IMR-90 (cell line): Measurements from ENCODE around the gene S1PR4. TPM values are rescaled to one million over a fixed set of nuclear protein-coding genes. Genes with fewer than 3 reads are reported as not detected.

ENCODE experiments used
- ATAC-seq: fragments of 200-7000 bp; cut with Tn5 transposase; 2 replicates; pipeline ENCODE4 v1.9.1; 2020; ENCODE audit warnings: low read depth, mild to moderate bottlenecking, moderate library complexity
- BruUV-seq: library from RNA; stranded (reverse); fragments of 400-500 nt; replicated peaks from 2 replicates; lab custom pipeline; 2021; lab: Mats Ljungman, UMichigan
- CTCF ChIA-PET: fragments of 300-600 bp; formaldehyde crosslinking; extraction: SDS; loops from one replicate; lab custom pipeline; 2021; ENCODE audit warnings: antibody characterized with exemption; lab: Yijun Ruan, JAX
- POLR2A ChIA-PET: fragments of 300-600 bp; sonication (Branson Sonifier 250); formaldehyde crosslinking; loops from one replicate; lab custom pipeline; 2022; ENCODE audit warnings: antibody characterized with exemption; ENCODE audit not compliant: unreplicated experiment; lab: Charles Lee
- DNase-seq: peaks from one replicate; pipeline ENCODE4 v3.0.0; 2013
- H2AFZ ChIP-seq: replicated peaks from 2 replicates; pipeline ENCODE3; 2013; ENCODE audit warnings: low read length, mild to moderate bottlenecking; ENCODE audit not compliant: poor library complexity
- H2AK5ac ChIP-seq: 2 replicates; pipeline ENCODE4 v1.6.1; 2013; ENCODE audit warnings: low read depth, low read length, inconsistent platforms
- H2AK9ac ChIP-seq: replicated peaks from 2 replicates; pipeline ENCODE3; 2013; ENCODE audit warnings: mild to moderate bottlenecking, low read depth, low read length, moderate library complexity; ENCODE audit not compliant: poor library complexity
- H2BK120ac ChIP-seq: 2 replicates; pipeline ENCODE4 v1.6.1; 2013; ENCODE audit warnings: low read depth, low read length, inconsistent platforms
- H2BK15ac ChIP-seq: 3 replicates; pipeline ENCODE4 v1.6.1; 2013; ENCODE audit warnings: low read depth, low read length, inconsistent platforms
- H2BK20ac ChIP-seq: 2 replicates; pipeline ENCODE4 v1.6.1; 2013; ENCODE audit warnings: low read depth, mild to moderate bottlenecking, inconsistent platforms, low read length, moderate library complexity
- H2BK5ac ChIP-seq: 2 replicates; pipeline ENCODE4 v1.6.1; 2013; ENCODE audit warnings: mild to moderate bottlenecking, low read depth, low read length, inconsistent platforms; ENCODE audit not compliant: poor library complexity, severe bottlenecking
- H3K14ac ChIP-seq: replicated peaks from 2 replicates; pipeline ENCODE4 v1.6.1; 2013; ENCODE audit warnings: low read depth, low read length, inconsistent platforms
- H3K18ac ChIP-seq: 2 replicates; pipeline ENCODE4 v1.6.1; 2013; ENCODE audit warnings: low read depth, low read length, control low read depth
- H3K23ac ChIP-seq: 2 replicates; pipeline ENCODE4 v1.6.1; 2013; ENCODE audit warnings: low read depth, low read length, inconsistent platforms
- H3K27ac ChIP-seq: 2 replicates; pipeline ENCODE4 v1.5.1; 2013; ENCODE audit warnings: mild to moderate bottlenecking, control low read depth, low read length; ENCODE audit not compliant: insufficient read depth
- H3K27me3 ChIP-seq: 2 replicates; pipeline ENCODE4 v1.6.1; 2013; ENCODE audit warnings: low read length; ENCODE audit not compliant: control insufficient read depth, insufficient read depth
- H3K36me3 ChIP-seq: 2 replicates; pipeline ENCODE4 v1.6.1; 2013; ENCODE audit warnings: low read length, mixed read lengths; ENCODE audit not compliant: control insufficient read depth, insufficient read depth
- H3K4ac ChIP-seq: 2 replicates; pipeline ENCODE4 v1.6.1; 2013; ENCODE audit warnings: low read depth, low read length, inconsistent platforms
- H3K4me1 ChIP-seq: 2 replicates; pipeline ENCODE4 v1.6.1; 2013; ENCODE audit warnings: low read length, mixed read lengths; ENCODE audit not compliant: control insufficient read depth, insufficient read depth
- H3K4me2 ChIP-seq: 2 replicates; pipeline ENCODE4 v1.6.1; 2013; ENCODE audit warnings: low read depth, mild to moderate bottlenecking, control low read depth, low read length, moderate library complexity
- H3K4me3 ChIP-seq: 2 replicates; pipeline ENCODE4 v1.5.1; 2013; ENCODE audit warnings: low read depth, mild to moderate bottlenecking, control low read depth, low read length, moderate library complexity; ENCODE audit not compliant: insufficient read depth
- H3K56ac ChIP-seq: 2 replicates; pipeline ENCODE4 v1.6.1; 2013; ENCODE audit warnings: low read length, inconsistent platforms; ENCODE audit not compliant: insufficient read depth; ENCODE audit errors: extremely low read depth
- H3K79me1 ChIP-seq, 2 experiments: 2 replicates each; pipeline ENCODE4 v1.6.1; 2013; ENCODE audit warnings: low read length in 2 of 2, inconsistent platforms in 1 of 2, low read depth in 1 of 2
- H3K9ac ChIP-seq: 2 replicates; pipeline ENCODE4 v1.6.1; 2013; ENCODE audit warnings: low read depth, low read length, control low read depth
- H3K9me1 ChIP-seq: 2 replicates; pipeline ENCODE4 v1.6.1; 2013; ENCODE audit warnings: low read length, inconsistent platforms; ENCODE audit not compliant: insufficient read depth
- H3K9me3 ChIP-seq: 2 replicates; pipeline ENCODE4 v1.6.1; 2013; ENCODE audit warnings: low read length; ENCODE audit not compliant: control insufficient read depth, insufficient read depth
- H4K20me1 ChIP-seq: 2 replicates; pipeline ENCODE4 v1.6.1; 2013; ENCODE audit warnings: low read length, inconsistent platforms; ENCODE audit not compliant: insufficient read depth
- H4K5ac ChIP-seq: 2 replicates; pipeline ENCODE4 v1.6.1; 2013; ENCODE audit warnings: mild to moderate bottlenecking, low read depth, low read length, control low read depth
- H4K8ac ChIP-seq, 2 experiments: 2 replicates each; pipeline ENCODE4 v1.6.1; 2013; ENCODE audit warnings: low read depth in 2 of 2, low read length in 2 of 2, control low read depth in 1 of 2, inconsistent platforms in 1 of 2
- H4K91ac ChIP-seq: 2 replicates; pipeline ENCODE4 v1.6.1; 2013; ENCODE audit warnings: low read depth, low read length, inconsistent platforms; ENCODE audit not compliant: insufficient read depth
- CHD1 ChIP-seq: IDR thresholded peaks from 2 replicates; pipeline ENCODE4 v1.6.1; 2012; ENCODE audit warnings: low read depth, low read length, improper control_type of control experiment
- CTCF ChIP-seq: conservative IDR thresholded peaks from 2 replicates; pipeline ENCODE4 v1.5.1; 2012; ENCODE audit warnings: mild to moderate bottlenecking, low read depth, low read length, improper control_type of control experiment
- FOS ChIP-seq: fragments of 150-350 bp; IDR thresholded peaks from 2 replicates; pipeline ENCODE4 v1.6.1; 2016; ENCODE audit warnings: low read depth, low read length
- MAZ ChIP-seq: IDR thresholded peaks from 2 replicates; pipeline ENCODE4 v1.6.1; 2012; ENCODE audit warnings: low read depth, mild to moderate bottlenecking, low read length, improper control_type of control experiment, moderate library complexity, borderline replicate concordance
- MXI1 ChIP-seq: IDR thresholded peaks from 2 replicates; pipeline ENCODE4 v1.6.1; 2012; ENCODE audit warnings: low read depth, mild to moderate bottlenecking, low read length, moderate library complexity, borderline replicate concordance
- NFE2L2 ChIP-seq: fragments of 150-350 bp; IDR thresholded peaks from 2 replicates; pipeline ENCODE4 v1.6.1; 2016; ENCODE audit warnings: low read depth, mild to moderate bottlenecking, low read length
- POLR2A ChIP-seq: IDR thresholded peaks from 2 replicates; pipeline ENCODE4 v1.6.1; 2012; ENCODE audit warnings: mild to moderate bottlenecking, low read depth, low read length
- RAD21 ChIP-seq: IDR thresholded peaks from 2 replicates; pipeline ENCODE4 v1.6.1; 2012; ENCODE audit warnings: low read length, improper control_type of control experiment
- RCOR1 ChIP-seq: IDR thresholded peaks from 2 replicates; pipeline ENCODE4 v1.6.1; 2012; ENCODE audit warnings: mild to moderate bottlenecking, low read length, improper control_type of control experiment; ENCODE audit not compliant: insufficient replicate concordance
- SMC3 ChIP-seq: fragments of 150-350 bp; IDR thresholded peaks from 2 replicates; pipeline ENCODE4 v1.6.1; 2016; ENCODE audit warnings: low read depth, mild to moderate bottlenecking, antibody characterized with exemption, low read length, moderate library complexity
- whole genome bisulfite sequencing, 2 experiments: methylation state at CpG; one replicate each; pipeline versions ENCODE4 v1.1.5 to v1.1.7; 2013; ENCODE audit warnings: missing lambda C conversion rate in 2 of 2; ENCODE audit not compliant: insufficient read length in 1 of 2; ENCODE audit errors: extremely low coverage in 2 of 2; 5-methylcytosine and 5-hydroxymethylcytosine counted together
- dilution Hi-C: fragments of 300-500 bp; cut with HindIII; formaldehyde crosslinking; loops from one replicate; pipeline ENCODE4 v1.14.3; 2018; ENCODE audit warnings: low sequenced_read_pairs; ENCODE audit not compliant: unreplicated experiment
- in situ Hi-C: fragments of 300-500 bp; cut with MboI; formaldehyde crosslinking; loops from 3 replicates; pipeline ENCODE4 v1.14.3; 2019; ENCODE audit warnings: low sequenced_read_pairs, inconsistent platforms, mixed read lengths
- intact Hi-C: fragments of 100-400 bp; cut with micrococcal nuclease; formaldehyde crosslinking; loops from 2 replicates; pipeline ENCODE4 v1.10.0; 2022
- polyA plus RNA-seq, 3 experiments: library from polyadenylated mRNA; depleted of rRNA; stranded (reverse); fragments of >200 nt; gene quantifications; 2 replicates each; pipeline ENCODE4 v1.2.3, GENCODE V29; 2012; ENCODE audit warnings: low replicate concordance in 1 of 3
- total RNA-seq: library from RNA; depleted of rRNA; stranded (reverse); fragments of >200 nt; gene quantifications from 2 replicates; pipeline ENCODE4 v1.2.3, GENCODE V29; 2012

Gene S1PR4
- total and polyA plus RNA-seq, 2 of the 4 experiments (the other 2 are of a cell fraction): not detected

DNA sequence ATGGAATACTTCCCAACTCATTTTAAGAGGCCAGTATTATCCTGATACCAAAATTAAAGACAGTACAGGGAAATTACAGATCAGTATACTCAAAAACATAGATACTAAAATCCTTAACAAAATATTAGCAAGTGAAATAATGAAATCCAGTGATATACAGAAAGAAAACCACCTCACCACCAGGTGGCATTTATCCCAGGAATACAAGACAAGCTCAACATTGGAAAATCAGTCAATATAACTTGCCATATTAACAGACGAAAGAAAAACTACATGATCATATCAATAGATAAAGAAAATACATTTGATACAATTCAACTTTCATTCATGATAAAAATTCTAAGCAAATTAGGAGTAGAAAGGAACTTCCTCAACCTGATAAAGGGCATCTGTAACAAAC is 49.5 kb upstream of the S1PR4 start:
- no peak overlapping the region for H2AK9ac ChIP-seq
- H2AFZ ChIP-seq: no peak overlapping the region
- no peaks in the 10 kb centered on the region for H3K79me1 ChIP-seq
- ChIA-PET CTCF (interaction anchor here (0.5 to 1.2 kb wide), 6 partner anchors 13 to 406 kb away, joined by 3 to 8 read pairs (median 4); no protein-coding TSS in a partner anchor), POLR2A (no interaction called here)
- no peak overlapping the region for H3K56ac ChIP-seq
- H2BK15ac ChIP-seq: no peak overlapping the region
- no peak overlapping the region for H4K8ac ChIP-seq
- H3K4ac ChIP-seq: no peak overlapping the region
- no peak overlapping the region for H4K91ac ChIP-seq
- no peak overlapping the region for H4K5ac ChIP-seq
- no peaks in the 10 kb centered on the region for H3K9me1 ChIP-seq
- H3K4me3 ChIP-seq: no peak overlapping the region
- no peak overlapping the region for H3K18ac ChIP-seq
- BruUV-seq: no TSS peak
- no peak overlapping the region for H3K23ac ChIP-seq
- no CpG with 5 or more reads among the region's 1 CpG for WGBS, 2 experiments
- no peak for ATAC-seq
- H2BK20ac ChIP-seq: no peak overlapping the region
- no peak overlapping the region for H3K14ac ChIP-seq
- H2BK5ac ChIP-seq: no peak overlapping the region
- no peaks in the 10 kb centered on the region for H3K4me1 ChIP-seq
- no peak overlapping the region for H2BK120ac ChIP-seq
- no peak overlapping the region for H3K27ac ChIP-seq
- H3K36me3 ChIP-seq: no peaks in the 10 kb centered on the region
- peak; percentile 71 for DNase-seq
- H3K9me3 ChIP-seq: no peaks in the 10 kb centered on the region
- H3K27me3 ChIP-seq: no peaks in the 10 kb centered on the region
- H4K20me1 ChIP-seq: peaks cover 2% of the 10 kb centered on the region; the same call in 1 of the 2 replicates
- H3K9ac ChIP-seq: no peak overlapping the region
- dilution Hi-C loops: no loop called here
- no peak overlapping the region for H2AK5ac ChIP-seq
- intact Hi-C loops: loop anchor here (1.0 kb wide), 1 partner anchor 34 kb away; no protein-coding TSS in a partner anchor
- TF ChIP-seq MAZ (no peak), MXI1 (no peak), FOS (no peak), NFE2L2 (no peak), POLR2A (no peak), CHD1 (no peak), RCOR1 (no peak), SMC3 (peak; percentile 87), CTCF (peak; percentile 69), RAD21 (peak; percentile 61)
- no peak overlapping the region for H3K4me2 ChIP-seq
- in situ Hi-C loops: no loop called here
